Fibroblast of lung (primary cell): ENCODE measurements around the gene FOXL3. TPM values are rescaled to one million over a fixed set of nuclear protein-coding genes. Genes with fewer than 3 reads are reported as not detected.
A peak's percentile ranks its signal among the peaks of the same experiment; 100 is the strongest.

ENCODE experiments used
- DNase-seq, 2 donors: peaks; one replicate each; pipeline versions ENCODE4 v3.0.0 to v3.0.0-alpha.2; 2010; ENCODE audit warnings: low read depth in 2 of 2
- H2AFZ ChIP-seq: 2 replicates; pipeline ENCODE4 v1.5.1; 2012; ENCODE audit warnings: low read length, control low read depth, inconsistent platforms
- H3K27ac ChIP-seq: 2 replicates; pipeline ENCODE4 v1.5.1; 2011; ENCODE audit warnings: low read length, control low read depth; ENCODE audit not compliant: insufficient read depth
- H3K27me3 ChIP-seq: 2 replicates; pipeline ENCODE4 v1.5.1; 2011; ENCODE audit warnings: mild to moderate bottlenecking, low read length; ENCODE audit not compliant: control insufficient read depth, insufficient read depth
- H3K36me3 ChIP-seq: 2 replicates; pipeline ENCODE4 v1.5.1; 2011; ENCODE audit warnings: low read length; ENCODE audit not compliant: control insufficient read depth, insufficient read depth
- H3K4me1 ChIP-seq: 2 replicates; pipeline ENCODE4 v1.5.1; 2011; ENCODE audit warnings: low read length; ENCODE audit not compliant: control insufficient read depth, insufficient read depth; ENCODE audit errors: extremely low read depth
- H3K4me2 ChIP-seq: 2 replicates; pipeline ENCODE4 v1.5.1; 2011; ENCODE audit warnings: low read length, control low read depth; ENCODE audit not compliant: insufficient read depth; ENCODE audit errors: extremely low read depth
- H3K4me3 ChIP-seq, 4 experiments: fragments of 200-600 bp in 1 of 4; sonication (generic) in 1 of 4; replicated peaks in 1 of 4; 2 replicates each; pipeline ENCODE4 v1.5.1; 2011 to 2016; ENCODE audit warnings: low read length in 4 of 4, low read depth in 3 of 4, mild to moderate bottlenecking in 3 of 4, control low read depth in 2 of 4, inconsistent platforms in 1 of 4, mixed read lengths in 1 of 4; ENCODE audit not compliant: insufficient read depth in 1 of 4; ENCODE audit errors: control extremely low read depth in 1 of 4
- H3K79me2 ChIP-seq: 2 replicates; pipeline ENCODE4 v1.5.1; 2012; ENCODE audit warnings: mild to moderate bottlenecking, low read length, inconsistent platforms; ENCODE audit not compliant: control insufficient read depth, insufficient read depth
- H3K9ac ChIP-seq: 2 replicates; pipeline ENCODE4 v1.5.1; 2011; ENCODE audit warnings: mild to moderate bottlenecking, low read length, control low read depth; ENCODE audit not compliant: insufficient read depth
- H3K9me3 ChIP-seq: 2 replicates; pipeline ENCODE4 v1.5.1; 2012; ENCODE audit warnings: low read depth, low read length; ENCODE audit not compliant: control insufficient read depth, insufficient read depth
- H4K20me1 ChIP-seq: 2 replicates; pipeline ENCODE4 v1.5.1; 2011; ENCODE audit warnings: low read length; ENCODE audit not compliant: control insufficient read depth, insufficient read depth; ENCODE audit errors: extremely low read depth
- CTCF ChIP-seq, 2 donors: IDR thresholded peaks in 1 of 2; conservative IDR thresholded peaks in 1 of 2; 1 replicate in 1 of 2; 2 replicates in 1 of 2; pipeline ENCODE4 v1.5.1; 2011 to 2012; ENCODE audit warnings: low read length in 2 of 2, control low read depth in 1 of 2, inconsistent platforms in 1 of 2, low read depth in 1 of 2, mild to moderate bottlenecking in 1 of 2
- EZH2 ChIP-seq: IDR thresholded peaks from 2 replicates; pipeline ENCODE4 v1.5.1; 2012; ENCODE audit warnings: low read length, control low read depth, mild to moderate bottlenecking; ENCODE audit errors: missing control alignments
- polyA plus RNA-seq, 2 donors: library from polyadenylated mRNA; depleted of rRNA in 1 of 2; stranded (reverse) in 1 of 2; unstranded in 1 of 2; fragments of >200 nt; gene quantifications; 2 replicates each; pipeline ENCODE4 v1.2.1, GENCODE V29; 2011 to 2012; ENCODE audit warnings: missing spikeins in 1 of 2
- total RNA-seq: library from RNA; depleted of rRNA; stranded (reverse); fragments of >200 nt; gene quantifications from 2 replicates; pipeline ENCODE4 v1.2.1, GENCODE V29; 2014

The FOXL3 gene
- total and polyA plus RNA-seq, 2 donors (not counting 1 experiment from before 2014, with no cell fraction given): not detected

GRCh38 chr7:269721-270120 lies 20.2 kb upstream of the FOXL3 start:
- no peak overlapping the region for H3K9ac ChIP-seq
- H3K27me3 ChIP-seq: no peaks in the 10 kb centered on the region
- no peaks in the 10 kb centered on the region for H3K4me1 ChIP-seq
- DNase-seq: no peak
- no peaks in the 10 kb centered on the region for H3K36me3 ChIP-seq
- no peak overlapping the region for H3K27ac ChIP-seq
- H3K79me2 ChIP-seq: no peaks in the 10 kb centered on the region
- TF ChIP-seq CTCF (conservative IDR thresholded peaks at IDR 0.05 in 1 of 2, IDR thresholded peaks at IDR 0.05 in 1 of 2; ENCODE audit: low read depth in 1 of 2, low read length in 2 of 2) (no peak), EZH2 (no peak)
- no peak overlapping the region for H3K4me2 ChIP-seq
- H2AFZ ChIP-seq: no peak overlapping the region
- H4K20me1 ChIP-seq: no peaks in the 10 kb centered on the region
- no peaks in the 10 kb centered on the region for H3K9me3 ChIP-seq
- H3K4me3 ChIP-seq: no peak overlapping the region

DNA sequence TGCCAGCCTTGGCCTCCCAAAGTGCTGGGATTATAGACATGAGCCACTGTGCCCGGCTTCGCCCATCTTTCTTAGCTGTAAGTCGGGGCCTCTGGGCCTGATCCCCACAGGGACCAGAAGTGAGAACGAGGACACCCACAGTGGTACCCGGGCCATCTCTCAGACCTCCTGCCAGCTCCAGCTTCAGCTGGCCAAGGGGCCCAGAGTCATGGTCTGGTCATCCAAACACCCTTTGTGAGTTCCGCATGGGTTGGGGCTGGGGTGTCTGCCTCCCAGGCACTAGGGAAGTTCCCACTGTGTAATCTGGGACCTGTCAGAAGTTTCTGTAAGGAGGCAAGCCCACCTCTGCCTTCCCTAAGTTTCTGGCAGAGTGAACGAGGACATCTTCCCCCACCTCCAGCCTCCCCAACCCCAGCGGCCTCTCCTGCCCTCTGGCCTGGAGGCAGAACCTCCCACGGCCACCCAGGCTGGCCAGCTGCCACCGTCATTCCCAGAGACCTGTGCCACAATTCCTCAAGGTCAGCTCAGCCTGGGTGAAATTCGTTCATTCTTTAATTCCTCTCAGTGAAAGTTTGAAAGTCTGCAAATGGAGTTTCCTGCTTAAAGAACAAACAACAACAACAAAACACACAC lies 19.5 kb upstream of the FOXL3 start:
- TF ChIP-seq EZH2 (no peak), CTCF (conservative IDR thresholded peaks at IDR 0.05 in 1 of 2, IDR thresholded peaks at IDR 0.05 in 1 of 2; ENCODE audit: low read depth in 1 of 2, low read length in 2 of 2) (no peak)
- Histone ChIP-seq H3K79me2 (no peaks in the 10 kb centered on the region), H3K4me1 (no peaks in the 10 kb centered on the region), H3K9ac (no peak overlapping the region), H3K27me3 (no peaks in the 10 kb centered on the region), H4K20me1 (no peaks in the 10 kb centered on the region), H3K4me3 (no peak overlapping the region), H3K4me2 (no peak overlapping the region), H3K27ac (no peak overlapping the region), H2AFZ (no peak overlapping the region), H3K36me3 (no peaks in the 10 kb centered on the region), H3K9me3 (no peaks in the 10 kb centered on the region)
- no peak for DNase-seq

GRCh38 chr7:271266-272107 lies 18.5 kb upstream of the FOXL3 start:
- H3K27ac ChIP-seq: no peak overlapping the region
- no peaks in the 10 kb centered on the region for H3K4me1 ChIP-seq
- peak in 1 of 2 donors; percentile 36 for DNase-seq
- H3K79me2 ChIP-seq: no peaks in the 10 kb centered on the region
- H3K36me3 ChIP-seq: no peaks in the 10 kb centered on the region
- no peak overlapping the region for H3K4me2 ChIP-seq
- no peak overlapping the region for H2AFZ ChIP-seq
- no peak overlapping the region for H3K4me3 ChIP-seq
- H3K27me3 ChIP-seq: no peaks in the 10 kb centered on the region
- no peaks in the 10 kb centered on the region for H4K20me1 ChIP-seq
- H3K9ac ChIP-seq: no peak overlapping the region
- H3K9me3 ChIP-seq: no peaks in the 10 kb centered on the region
- TF ChIP-seq EZH2: no peak
- TF ChIP-seq CTCF (conservative IDR thresholded peaks at IDR 0.05 in 1 of 2, IDR thresholded peaks at IDR 0.05 in 1 of 2; ENCODE audit: low read depth in 1 of 2, low read length in 2 of 2): no peak
